ENCODE measurements around the gene CGAS. TPM values are rescaled to one million over a fixed set of nuclear protein-coding genes. Genes with fewer than 3 reads are reported as not detected.
A peak's percentile ranks its signal among the peaks of the same experiment; 100 is the strongest.
"Not testable (repeated sequence)": the region's sequence is repeated elsewhere in the genome, so short reads cannot be mapped to it uniquely, and the experiment has no call there.

CGAS gene
- total RNA-seq, 4 donors from 2014 or later: 1.8 to 11.2 (median 4.0) TPM

DNA sequence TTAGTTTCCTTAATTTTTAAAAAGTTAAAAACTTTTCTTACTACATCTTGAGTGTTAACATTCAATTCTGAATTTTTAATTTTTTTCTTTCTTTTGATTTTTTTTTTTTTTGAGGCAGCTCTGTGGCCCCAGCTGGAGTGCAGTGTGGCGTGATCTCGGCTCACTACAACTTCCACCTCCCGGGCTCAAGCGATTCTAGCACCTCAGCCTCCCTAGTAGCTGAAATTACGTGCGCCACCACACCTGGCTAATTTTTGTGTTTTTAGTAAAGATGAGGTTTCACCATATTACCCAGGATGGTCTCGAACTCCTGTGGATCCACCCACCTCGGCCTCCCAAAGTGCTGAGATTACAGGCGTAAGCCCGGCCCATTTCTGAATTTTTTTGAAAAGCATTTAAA is 56.2 kb downstream of the CGAS start:
- Histone ChIP-seq H3K36me3 (no peaks in the 10 kb centered on the region), H3K4me1 (no peaks in the 10 kb centered on the region), H3K9me3 (no peaks in the 10 kb centered on the region), H3K4me3 (no peak overlapping the region), H3K27ac (no peak overlapping the region), H3K27me3 (no peaks in the 10 kb centered on the region)
- WGBS, 2 donors (ENCODE audit: low coverage in 1 of 2): 91 to 92% methylated on average over 10 of the region's 10 CpGs
- TF ChIP-seq POLR2A (IDR thresholded peaks at IDR 0.05) (no peak), CTCF (IDR thresholded peaks at IDR 0.05) (no peak), POLR2AphosphoS5 (IDR thresholded peaks at IDR 0.05) (no peak), EP300 (IDR thresholded peaks at IDR 0.05; ENCODE audit: low read depth) (no peak)
- intact Hi-C loops (cut with DNase I; ENCODE audit: low total_unique reads) (no loop called here), in situ Hi-C loops (cut with MboI; ENCODE audit: low pct_ligation_motif_present in 1 of 4, low pct_unique_long_range_greater_than_20kb in 1 of 4, low sequenced_read_pairs in 3 of 4) (no loop called here)
- DNase-seq: no peak

DNA sequence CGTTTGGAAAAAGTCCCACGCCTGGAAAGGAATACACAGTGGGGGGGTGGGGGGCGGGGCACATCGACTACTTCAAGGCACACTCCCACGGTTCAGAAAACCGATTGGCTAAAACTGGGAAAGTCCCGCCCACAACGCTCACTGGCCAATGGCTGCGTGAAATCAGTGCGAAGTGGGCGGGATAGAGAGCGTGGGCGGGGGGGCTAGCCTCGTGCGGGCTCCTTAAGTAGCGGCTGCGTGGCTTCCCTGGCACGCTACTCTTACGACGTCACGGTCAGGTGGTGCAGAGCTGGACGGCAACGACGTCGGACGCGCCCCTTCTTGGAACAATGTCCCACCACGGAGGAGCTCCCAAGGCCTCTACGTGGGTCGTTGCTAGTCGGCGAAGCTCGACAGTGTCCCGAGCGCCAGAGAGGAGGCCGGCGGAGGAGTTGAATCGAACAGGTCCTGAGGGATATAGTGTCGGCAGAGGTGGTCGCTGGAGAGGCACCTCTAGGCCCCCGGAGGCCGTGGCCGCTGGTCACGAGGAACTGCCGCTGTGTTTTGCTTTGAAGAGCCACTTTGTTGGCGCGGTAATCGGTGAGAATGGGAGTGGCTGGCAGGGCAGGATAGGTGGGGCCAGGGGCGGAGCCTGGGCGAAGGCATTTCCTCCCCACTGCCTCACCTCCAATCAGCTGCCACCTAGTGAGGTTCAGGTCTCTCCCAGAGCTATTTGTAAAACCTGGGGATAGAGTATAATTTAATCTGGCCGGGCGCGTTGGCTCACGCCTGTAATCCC is 57.3 kb downstream of the CGAS start, which contains the start of gene DDX43:
Gene DDX43 (plus strand): TSS at position 252 of the 778 bp plus-strand sequence. CDS start 78 bp downstream, at position 330.
- Histone ChIP-seq H3K4me3 (peak within 1 kb of the TSS in 1 of 4 donors; percentile 27), H3K36me3 (no peaks in the 10 kb centered on the region), H3K27ac (peak within 1 kb of the TSS in 2 of 4 donors; percentile 17 to 59), H3K27me3 (no peaks in the 10 kb centered on the region), H3K4me1 (no peaks in the 10 kb centered on the region), H3K9me3 (no peaks in the 10 kb centered on the region)
- intact Hi-C loops (cut with DNase I; ENCODE audit: low total_unique reads): no loop called here
- peak; percentile 45 for DNase-seq
- in situ Hi-C loops (cut with MboI; ENCODE audit: low pct_ligation_motif_present in 1 of 4, low pct_unique_long_range_greater_than_20kb in 1 of 4, low sequenced_read_pairs in 3 of 4): no loop called here
- TF ChIP-seq CTCF (IDR thresholded peaks at IDR 0.05): no peak
- TF ChIP-seq POLR2A (IDR thresholded peaks at IDR 0.05): no peak
- TF ChIP-seq POLR2AphosphoS5 (IDR thresholded peaks at IDR 0.05): no peak
- TF ChIP-seq EP300 (IDR thresholded peaks at IDR 0.05; ENCODE audit: low read depth): no peak
- WGBS, 2 donors (ENCODE audit: low coverage in 1 of 2): 87 to 88% methylated on average over 7 to 54 of the region's 54 CpGs

- TF ChIP-seq POLR2A (IDR thresholded peaks at IDR 0.05) (no peak), CTCF (IDR thresholded peaks at IDR 0.05) (no peak), POLR2AphosphoS5 (IDR thresholded peaks at IDR 0.05) (no peak), EP300 (IDR thresholded peaks at IDR 0.05; ENCODE audit: low read depth) (no peak)
- H3K9me3 ChIP-seq: no peaks in the 10 kb centered on the region
- no peaks in the 10 kb centered on the region for H3K36me3 ChIP-seq
- no peak overlapping the region for H3K4me3 ChIP-seq
- 98% methylated on average over 3 of the region's 3 CpGs; no CpG with 5 or more reads in 1 of the 2 donors for WGBS, 2 donors (ENCODE audit: low coverage in 1 of 2)
- intact Hi-C loops (cut with DNase I; ENCODE audit: low total_unique reads): no loop called here
- peaks cover 0 to 8% (median 5%) of the 10 kb centered on the region in 4 donors for H3K4me1 ChIP-seq
- in situ Hi-C loops (cut with MboI; ENCODE audit: low pct_ligation_motif_present in 1 of 4, low pct_unique_long_range_greater_than_20kb in 1 of 4, low sequenced_read_pairs in 3 of 4): no loop called here
- no peaks in the 10 kb centered on the region for H3K27me3 ChIP-seq
- no peak overlapping the region for H3K27ac ChIP-seq
- DNase-seq: no peak
Measured at GRCh38 chr6:73393278-73393677, 58.8 kb downstream of the CGAS start.

DNA sequence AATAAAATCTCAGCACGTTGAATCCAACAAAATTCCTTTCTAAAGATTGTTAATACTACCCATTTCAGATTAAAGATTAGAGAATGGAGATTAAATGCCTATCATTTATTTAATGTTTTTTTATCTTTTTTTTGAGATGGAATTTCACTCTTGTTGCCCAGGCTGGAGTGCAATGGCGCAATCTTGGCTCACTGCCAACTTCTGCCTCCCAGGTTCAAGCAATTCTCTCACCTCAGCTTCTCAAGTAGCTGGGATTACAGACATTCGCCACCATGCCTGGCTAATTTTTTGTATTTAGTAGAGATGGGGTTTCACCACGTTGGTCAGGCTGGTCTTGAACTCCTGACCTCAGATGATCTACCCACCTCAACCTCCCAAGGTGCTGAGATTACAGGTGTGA is 59.9 kb downstream of the CGAS start:
- 72 to 75% methylated on average over 2 to 4 of the region's 4 CpGs for WGBS, 2 donors (ENCODE audit: low coverage in 1 of 2)
- intact Hi-C loops (cut with DNase I; ENCODE audit: low total_unique reads); in situ Hi-C loops (cut with MboI; ENCODE audit: low pct_ligation_motif_present in 1 of 4, low pct_unique_long_range_greater_than_20kb in 1 of 4, low sequenced_read_pairs in 3 of 4): not testable (repeated sequence)

More for the DNA sequence above, 59.9 kb downstream of the CGAS start:
- not testable (repeated sequence) for H3K9me3 ChIP-seq, H3K36me3 ChIP-seq, H3K4me1 ChIP-seq, DNase-seq, H3K27me3 ChIP-seq, H3K27ac ChIP-seq, H3K4me3 ChIP-seq
